GM21576 (cell line): Measurements from ENCODE around the gene TSPAN4.
A peak's percentile ranks its signal among the peaks of the same experiment; 100 is the strongest.

Experiments
- ATAC-seq: cut with Tn5 transposase; IDR thresholded peaks from one replicate; pipeline ENCODE4 v1.9.1; 2021; ENCODE audit warnings: mild to moderate bottlenecking, moderate library complexity; ENCODE audit not compliant: unreplicated experiment

Gene TSPAN4

GRCh38 chr11:821512-822371 is 20.9 kb upstream of the TSPAN4 start:
- ATAC-seq, result no peak

GRCh38 chr11:823441-824291 is 19.0 kb upstream of the TSPAN4 start:
- no peak for ATAC-seq

GRCh38 chr11:824292-824880 is 18.3 kb upstream of the TSPAN4 start:
- no peak for ATAC-seq

- ATAC-seq, result no peak
Measured at GRCh38 chr11:824942-825341, 17.7 kb upstream of the TSPAN4 start.

GRCh38 chr11:825366-826226 is 17.1 kb upstream of the TSPAN4 start:
- ATAC-seq, result no peak

GRCh38 chr11:826227-826621 is 16.4 kb upstream of the TSPAN4 start:
- no peak for ATAC-seq

GRCh38 chr11:826836-827145 is 15.9 kb upstream of the TSPAN4 start:
- ATAC-seq, result peak; percentile 11

- ATAC-seq, result peak; percentile 42
Measured at GRCh38 chr11:827146-827896, 15.3 kb upstream of the TSPAN4 start.

- no peak for ATAC-seq
Measured at GRCh38 chr11:827897-828192, 14.8 kb upstream of the TSPAN4 start, which contains the start of gene CRACR2B. Gene CRACR2B (plus strand): TSS chr11:827919. CDS start chr11:828608, 689 bp downstream.

- no peak for ATAC-seq
Measured at GRCh38 chr11:828506-829175, 14.0 kb upstream of the TSPAN4 start.

- ATAC-seq, result no peak
Measured at GRCh38 chr11:829176-829846, 13.3 kb upstream of the TSPAN4 start.

- no peak for ATAC-seq
Measured at GRCh38 chr11:829847-830294, 12.8 kb upstream of the TSPAN4 start.

GRCh38 chr11:830295-831117 is 12.1 kb upstream of the TSPAN4 start:
- ATAC-seq, result peak; percentile 36

GRCh38 chr11:831118-831864 is 11.4 kb upstream of the TSPAN4 start:
- no peak for ATAC-seq

- no peak for ATAC-seq
Measured at GRCh38 chr11:831961-832528, 10.6 kb upstream of the TSPAN4 start.

- no peak for ATAC-seq
Measured at GRCh38 chr11:832529-833113, 10.0 kb upstream of the TSPAN4 start, which contains the start of gene CD151. Gene CD151 (plus strand): TSS chr11:832952. CDS start chr11:836070, 3,118 bp downstream.
